GM19438 (cell line): ENCODE results near the gene CAT.

Experiments used
- ATAC-seq: cut with Tn5 transposase; IDR thresholded peaks from one replicate; pipeline ENCODE4 v1.9.1; 2021; ENCODE audit warnings: low read depth; ENCODE audit not compliant: unreplicated experiment

CAT gene

DNA sequence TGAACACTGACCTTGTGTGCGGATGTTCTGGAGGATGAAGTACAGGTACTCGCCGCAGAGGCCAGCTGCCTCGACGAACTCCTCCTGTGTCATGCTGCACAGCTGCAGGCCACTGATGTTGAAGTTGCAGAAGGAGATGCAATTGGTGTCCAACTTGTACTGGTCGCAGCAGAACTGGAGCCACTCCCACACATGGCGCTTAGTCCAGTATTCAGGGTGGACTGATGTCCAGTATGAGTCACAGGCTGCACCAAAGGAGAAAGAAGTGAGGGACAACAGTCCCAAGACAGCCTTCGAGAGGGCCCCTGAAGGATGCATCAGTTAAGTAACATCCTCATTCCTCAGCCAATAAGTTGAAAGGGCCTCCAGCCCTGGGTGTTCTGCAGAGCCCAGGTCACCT lies 54.7 kb downstream of the CAT start:
- ATAC-seq = no peak

- no peak for ATAC-seq
Observed at GRCh38 chr11:34493926-34494595, 55.3 kb downstream of the CAT start.

GRCh38 chr11:34495239-34495723 lies 56.5 kb downstream of the CAT start:
- ATAC-seq = no peak

- no peak for ATAC-seq
Observed at GRCh38 chr11:34495724-34496377, 57.1 kb downstream of the CAT start.

DNA sequence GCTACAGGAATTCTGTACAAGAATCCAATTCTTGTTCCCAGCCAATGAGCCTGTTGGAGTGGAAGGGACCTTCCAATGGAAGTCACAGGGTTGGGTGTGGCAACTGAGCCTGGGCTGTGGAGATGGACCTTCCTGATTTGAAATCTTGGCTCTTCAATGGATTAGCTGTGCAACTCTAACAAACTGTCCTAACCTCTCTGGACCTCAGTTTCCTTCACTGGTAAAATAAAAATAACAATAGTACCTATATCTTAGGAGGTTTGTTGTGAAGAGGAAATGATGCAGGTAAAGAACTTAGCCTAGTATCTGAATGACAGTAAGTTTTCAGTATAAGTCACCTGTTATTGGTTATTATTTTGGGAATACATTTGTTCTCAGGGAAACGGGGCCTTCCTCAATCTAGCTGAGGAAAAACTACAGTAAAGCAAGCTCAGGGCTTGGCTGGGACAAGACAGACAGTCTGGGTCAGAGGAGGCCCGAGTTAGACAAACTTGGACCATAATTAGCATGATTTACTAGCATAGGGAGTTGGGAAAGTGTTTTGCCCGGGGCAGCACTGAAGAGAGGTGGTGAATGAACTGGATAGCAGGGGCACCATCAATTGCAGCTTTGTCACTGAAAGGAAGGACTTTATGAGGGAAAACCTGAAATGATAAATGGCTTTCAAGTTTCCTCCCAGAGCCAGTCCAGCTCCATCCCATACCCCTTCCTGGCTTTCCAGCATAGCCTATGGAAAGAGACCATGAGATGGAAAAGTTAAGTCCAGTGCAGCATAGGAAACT lies 61.2 kb downstream of the CAT start:
- ATAC-seq = no peak

DNA sequence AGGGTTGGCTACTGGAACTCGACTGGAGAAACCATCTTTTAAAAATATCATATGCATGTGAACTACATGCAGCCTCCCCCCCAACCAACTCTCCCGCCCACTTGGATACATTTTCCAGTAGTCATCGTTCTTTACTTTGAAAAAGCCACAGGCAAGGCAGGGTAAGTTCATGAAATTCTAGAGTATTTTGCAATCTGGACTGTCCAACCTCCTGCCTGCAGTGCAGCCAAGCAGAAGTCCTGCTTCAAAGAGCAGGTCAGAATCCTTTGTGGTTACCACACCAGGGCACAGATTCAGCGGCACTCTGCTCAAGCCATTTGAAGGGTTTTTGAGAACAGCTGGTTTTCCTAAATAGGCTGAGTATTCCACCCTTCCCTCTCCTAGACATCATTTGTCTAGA lies 62.8 kb downstream of the CAT start:
- ATAC-seq = no peak

- no peak for ATAC-seq
Observed at GRCh38 chr11:34501949-34502348, 63.2 kb downstream of the CAT start.

DNA sequence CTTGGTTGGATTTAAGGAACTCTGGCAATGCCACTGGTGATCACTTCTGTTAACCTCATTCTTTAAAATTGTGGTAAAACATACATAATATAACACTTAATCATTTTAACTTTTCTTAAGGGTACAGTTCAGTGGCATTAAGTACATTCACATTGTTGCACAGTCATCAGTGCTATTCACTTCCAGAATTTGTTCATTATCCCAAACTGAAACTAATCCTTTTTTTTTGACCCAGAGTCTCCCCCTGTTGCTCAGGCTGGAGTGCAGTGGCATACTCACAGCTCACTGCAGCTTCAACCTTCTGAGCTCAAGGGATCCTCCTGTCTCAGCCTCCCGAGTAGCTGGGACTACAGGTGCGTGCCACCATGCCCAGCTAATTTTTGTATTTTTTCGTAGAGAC lies 64.2 kb downstream of the CAT start:
- no peak for ATAC-seq

DNA sequence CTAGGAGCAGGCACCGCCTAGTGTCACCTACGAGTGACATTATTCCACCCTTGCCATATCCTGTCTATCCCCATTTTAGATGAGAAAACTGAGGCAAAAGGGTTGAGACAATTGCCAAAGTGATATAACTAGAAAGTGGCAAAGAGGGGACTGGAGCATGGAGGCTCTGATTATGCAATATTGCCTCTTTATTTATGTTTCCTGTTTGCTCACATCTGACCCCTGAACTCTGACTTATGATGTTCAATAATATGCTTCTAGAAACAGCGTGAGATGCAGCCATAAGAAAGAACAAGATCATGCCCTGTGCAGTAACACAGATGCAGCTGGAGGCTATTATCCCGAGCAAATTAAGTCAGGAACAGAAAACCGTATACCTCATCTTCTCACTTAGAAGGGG lies 67.1 kb downstream of the CAT start:
- ATAC-seq = no peak

DNA sequence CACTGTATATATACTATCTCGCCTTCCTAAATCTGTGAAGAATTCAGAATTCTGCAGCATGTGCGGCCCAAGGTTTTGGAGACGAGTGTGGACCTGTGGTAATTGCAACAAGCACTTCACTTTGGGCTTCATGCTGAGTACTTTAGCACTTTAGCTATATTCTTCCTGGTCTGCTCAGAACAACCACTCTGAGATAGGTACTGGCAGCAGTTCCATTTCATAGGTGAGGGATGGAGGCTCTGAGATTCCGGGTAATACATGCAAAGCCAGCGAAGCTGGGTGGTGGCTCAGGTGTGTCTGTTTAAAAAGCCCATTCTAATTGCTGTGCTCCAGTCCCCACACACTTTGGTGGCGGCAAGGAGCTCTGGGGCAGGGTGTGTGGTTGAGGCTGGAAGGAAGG lies 68.4 kb downstream of the CAT start:
- ATAC-seq = no peak

- ATAC-seq = no peak
Observed at GRCh38 chr11:34507610-34508009, 68.9 kb downstream of the CAT start.

GRCh38 chr11:34508524-34508923 lies 69.8 kb downstream of the CAT start:
- no peak for ATAC-seq

GRCh38 chr11:34509336-34509876 lies 70.7 kb downstream of the CAT start:
- ATAC-seq = no peak

DNA sequence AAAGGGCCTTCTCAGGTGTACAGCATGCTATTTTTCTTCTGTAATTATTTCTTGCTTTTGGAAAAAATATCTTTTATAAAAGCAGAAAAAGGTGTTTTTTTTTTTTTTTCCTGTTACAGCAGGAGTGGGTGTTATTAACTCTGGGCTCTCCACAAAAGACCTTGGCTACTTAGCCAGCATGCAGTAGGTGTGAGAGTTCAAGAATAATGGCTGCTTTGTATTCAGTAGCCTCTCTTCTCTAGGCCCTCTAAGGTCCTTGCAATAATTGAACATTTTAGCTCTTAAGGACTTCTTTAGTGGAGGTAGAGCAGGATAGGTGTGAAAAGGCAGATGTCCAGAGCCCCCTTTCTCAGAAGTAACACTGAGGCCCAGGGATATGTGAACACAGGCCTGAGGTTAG lies 71.5 kb downstream of the CAT start:
- no peak for ATAC-seq

DNA sequence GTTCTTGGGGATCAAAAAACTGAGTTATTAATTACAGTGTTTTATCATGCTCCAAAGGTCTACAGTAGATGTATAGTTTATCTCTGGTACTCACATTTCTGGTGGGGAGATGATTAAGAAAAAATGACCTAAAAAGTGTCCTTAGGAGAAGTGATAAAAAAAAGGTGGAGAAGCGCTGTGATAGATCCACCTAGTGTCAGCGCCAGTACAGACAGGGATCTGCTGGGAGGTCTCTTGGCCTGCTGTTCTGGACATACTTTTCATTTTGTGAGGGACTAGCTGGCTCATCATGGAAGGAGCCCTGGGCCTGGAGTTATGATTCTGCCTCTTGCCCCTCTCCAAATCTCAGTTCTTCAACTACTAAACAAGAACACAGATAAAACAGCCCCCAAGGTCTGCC lies 71.9 kb downstream of the CAT start:
- ATAC-seq = no peak

DNA sequence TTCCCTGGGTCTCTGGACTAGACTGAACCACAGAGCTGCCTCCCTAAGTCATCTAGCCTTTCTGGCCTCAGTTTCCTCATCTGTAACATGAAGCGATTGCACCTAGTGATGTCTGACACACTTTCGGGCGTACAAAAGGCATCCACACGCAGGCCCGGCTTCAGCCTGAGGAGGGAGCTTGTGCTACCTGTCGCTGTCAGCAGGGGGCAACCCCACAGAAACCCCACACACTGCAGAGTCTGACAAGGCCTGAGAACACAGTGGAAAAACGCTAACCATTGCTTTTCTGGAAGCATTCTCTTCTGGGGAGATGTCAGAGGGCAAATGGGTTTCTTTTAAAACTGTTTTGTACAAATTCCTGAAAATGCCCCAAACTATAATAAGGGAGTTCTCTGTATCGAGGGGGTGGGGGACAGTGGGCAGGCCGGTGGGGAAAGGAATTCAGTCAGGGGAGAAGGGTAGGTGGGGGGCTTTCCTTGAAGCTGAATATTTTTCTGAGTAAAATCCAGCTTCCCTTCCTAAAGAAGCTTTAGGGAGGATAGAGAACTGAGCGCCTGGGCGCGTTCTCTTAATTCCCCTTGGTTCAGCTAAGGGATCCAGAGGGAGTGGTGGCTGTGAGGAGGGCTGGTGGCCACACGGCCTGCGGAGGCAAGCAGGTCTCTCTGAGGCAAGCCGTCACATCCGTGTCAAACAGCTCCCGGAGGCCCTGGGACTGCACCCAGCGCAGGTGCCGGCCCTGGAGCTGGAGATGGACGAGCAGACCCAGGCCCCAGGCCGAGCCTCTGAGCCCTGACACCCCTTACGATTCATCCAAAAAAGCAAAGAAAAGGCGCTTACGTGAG lies 74.3 kb downstream of the CAT start:
- ATAC-seq = peak; percentile 83

- ATAC-seq = no peak
Observed at GRCh38 chr11:34513682-34514449, 75.1 kb downstream of the CAT start, which contains the start of gene ELF5. TSS of gene ELF5 (minus strand) at chr11:34513794. CDS start at chr11:34505749, 8,045 bp downstream.

- ATAC-seq = no peak
Observed at GRCh38 chr11:34514597-34514996, 75.9 kb downstream of the CAT start.

DNA sequence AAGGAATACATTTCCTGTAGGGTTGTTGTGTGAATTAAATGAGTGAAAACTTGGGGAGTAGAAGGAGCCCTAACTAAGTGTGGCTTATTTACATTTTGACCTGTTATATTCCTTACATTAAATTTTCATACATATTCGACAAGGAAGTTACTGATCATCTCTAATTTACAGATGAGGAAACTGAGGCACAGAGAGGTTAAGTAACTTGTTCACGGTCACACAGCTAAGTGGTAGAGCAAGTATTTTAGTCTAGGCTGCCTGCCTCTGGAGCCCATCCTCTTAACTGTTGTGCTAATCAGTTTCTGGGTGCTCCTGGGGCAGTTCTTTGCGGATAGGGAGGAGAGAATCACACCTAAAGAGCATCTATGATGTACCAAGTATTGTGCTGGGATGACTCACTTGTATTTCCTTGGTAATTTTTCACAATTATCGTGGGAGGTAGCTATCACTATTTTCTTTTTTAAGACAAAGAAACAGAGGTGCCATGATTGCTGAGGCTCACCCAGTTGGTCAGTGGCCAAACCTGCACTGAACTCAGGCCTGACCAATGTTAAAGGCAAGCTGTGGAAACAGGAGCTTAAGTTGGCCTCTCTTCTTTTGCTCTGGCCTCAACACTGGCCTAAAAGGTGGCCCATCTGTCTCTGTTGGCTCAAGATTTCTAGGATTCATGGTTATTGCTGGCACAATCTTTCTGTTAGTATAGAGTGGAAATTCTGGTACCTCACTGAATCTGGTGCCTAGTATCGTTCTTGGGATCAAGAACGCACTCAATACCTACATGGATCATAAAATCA lies 77.7 kb downstream of the CAT start:
- ATAC-seq = no peak
